Esophagus (tissue), 2 donors: ENCODE measurements around the gene FBN1. TPM values are rescaled to one million over a fixed set of nuclear protein-coding genes. Genes with fewer than 3 reads are reported as not detected.

ENCODE experiments used
- H3K27ac ChIP-seq, 2 donors: one replicate each; pipeline ENCODE4 v1.5.1; 2013; ENCODE audit warnings: low read depth in 2 of 2, mild to moderate bottlenecking in 2 of 2, inconsistent platforms in 1 of 2, low read length in 1 of 2, moderate library complexity in 1 of 2
- H3K27me3 ChIP-seq, 2 donors: one replicate each; pipeline ENCODE4 v1.6.1; 2013; ENCODE audit warnings: low read length in 2 of 2, control low read depth in 1 of 2, mild to moderate bottlenecking in 1 of 2; ENCODE audit not compliant: insufficient read depth in 2 of 2, control insufficient read depth in 1 of 2
- H3K36me3 ChIP-seq, 2 donors: one replicate each; pipeline ENCODE4 v1.6.1; 2013; ENCODE audit warnings: low read length in 1 of 2; ENCODE audit not compliant: control insufficient read depth in 2 of 2, insufficient read depth in 2 of 2
- H3K4me1 ChIP-seq, 2 donors: one replicate each; pipeline ENCODE4 v1.6.1; 2013; ENCODE audit warnings: low read length in 1 of 2; ENCODE audit not compliant: control insufficient read depth in 2 of 2, insufficient read depth in 2 of 2
- H3K4me3 ChIP-seq, 2 donors: one replicate each; pipeline ENCODE4 v1.5.1; 2013; ENCODE audit warnings: low read length in 2 of 2, mild to moderate bottlenecking in 2 of 2, low read depth in 1 of 2, moderate library complexity in 1 of 2
- H3K9me3 ChIP-seq, 2 donors: one replicate each; pipeline ENCODE4 v1.6.1; 2013; ENCODE audit warnings: mild to moderate bottlenecking in 2 of 2, low read depth in 1 of 2, low read length in 1 of 2, moderate library complexity in 1 of 2; ENCODE audit not compliant: control insufficient read depth in 2 of 2, insufficient read depth in 1 of 2
- WGBS, 2 donors: extraction: QIAGEN DNeasy Blood & Tissue Kit; methylation state at CpG; one replicate each; pipeline ENCODE4 v1.1.7; 2013; 5-methylcytosine and 5-hydroxymethylcytosine counted together
- polyA plus RNA-seq, 2 donors: library from polyadenylated mRNA; stranded (reverse); fragments of 200-250 nt; gene quantifications; one replicate each; pipeline ENCODE4 v1.2.3, GENCODE V29; 2013
- donor health status: healthy with polysubstance abuse.
- donor health status: Bipolar disorder and iron deficiency.

Gene FBN1
- polyA plus RNA-seq, 2 donors = 1.8 to 6.4 TPM

DNA sequence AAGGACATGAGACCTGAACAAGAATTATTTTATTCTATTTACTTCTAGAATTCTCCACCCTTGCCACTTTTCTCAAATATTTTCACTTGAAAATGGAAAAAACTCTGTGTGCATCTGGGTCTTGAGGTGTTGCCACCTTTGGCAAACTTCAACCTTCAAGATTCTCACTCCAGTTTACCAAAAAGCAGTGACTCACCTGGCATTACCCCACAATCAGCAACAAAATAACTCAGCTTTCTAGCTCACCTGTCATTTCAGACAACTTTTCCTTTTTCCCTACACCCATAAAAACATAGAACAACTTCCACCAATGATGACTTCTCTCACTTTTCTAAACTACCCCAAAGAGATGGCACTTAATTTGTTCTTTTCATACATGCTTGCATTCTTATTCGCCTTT is 198.5 kb downstream of the FBN1 start:
- no peaks in the 10 kb centered on the region for H3K9me3 ChIP-seq
- no peak overlapping the region for H3K4me3 ChIP-seq
- H3K27ac ChIP-seq = no peak overlapping the region
- 98 to 100% methylated on average over 1 of the region's 1 CpG for WGBS, 2 donors
- no peaks in the 10 kb centered on the region for H3K27me3 ChIP-seq
- no peaks in the 10 kb centered on the region for H3K4me1 ChIP-seq
- H3K36me3 ChIP-seq = no peaks in the 10 kb centered on the region

DNA sequence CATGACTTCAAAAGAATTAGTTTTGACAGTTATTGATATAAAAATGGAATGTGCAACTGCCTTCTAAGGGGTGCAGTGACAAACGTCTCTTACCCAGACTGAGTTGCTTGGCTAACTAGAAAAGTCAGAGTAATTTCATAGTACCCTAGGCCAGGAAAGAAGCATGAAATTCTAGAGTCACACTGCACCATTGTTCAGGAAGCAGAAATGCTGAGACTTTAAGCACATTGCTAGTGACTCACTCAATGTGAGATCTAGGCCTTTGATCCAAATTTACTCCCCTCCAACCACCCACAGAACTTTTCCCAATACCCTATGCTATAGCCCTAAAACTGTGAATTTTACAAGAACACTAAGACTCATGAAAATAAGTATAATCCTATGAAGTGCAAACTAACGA is 203.5 kb downstream of the FBN1 start:
- H3K4me1 ChIP-seq = no peaks in the 10 kb centered on the region
- no peak overlapping the region for H3K4me3 ChIP-seq
- 73 to 79% methylated on average over 2 of the region's 2 CpGs for WGBS, 2 donors
- no peak overlapping the region for H3K27ac ChIP-seq
- H3K9me3 ChIP-seq = no peaks in the 10 kb centered on the region
- no peaks in the 10 kb centered on the region for H3K27me3 ChIP-seq
- peaks cover 0 to 2% of the 10 kb centered on the region in 2 donors for H3K36me3 ChIP-seq

DNA sequence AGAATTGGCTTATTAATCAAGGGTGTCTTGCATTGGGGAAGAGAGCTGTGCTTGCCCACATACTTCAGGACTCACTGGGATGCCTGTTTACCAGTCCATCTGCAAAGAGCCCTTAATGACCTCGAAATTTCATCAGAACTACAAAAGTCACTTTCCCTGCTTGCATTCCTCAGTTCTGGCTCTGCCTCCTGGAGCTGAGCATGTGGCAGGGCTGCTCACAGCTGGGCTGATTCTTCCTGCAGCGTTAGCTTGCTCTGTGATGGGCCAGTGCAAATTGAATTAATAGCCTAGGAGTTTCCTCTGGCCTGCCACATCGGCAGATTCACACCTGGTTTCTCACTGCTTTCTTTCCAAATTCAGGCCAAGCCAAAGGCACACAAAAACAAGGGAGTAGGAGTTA is 205.4 kb downstream of the FBN1 start:
- 45 to 49% methylated on average over 3 of the region's 3 CpGs for WGBS, 2 donors
- no peaks in the 10 kb centered on the region for H3K9me3 ChIP-seq
- no peaks in the 10 kb centered on the region for H3K4me1 ChIP-seq
- H3K36me3 ChIP-seq = peaks cover 0 to 2% of the 10 kb centered on the region in 2 donors
- H3K4me3 ChIP-seq = no peak overlapping the region
- H3K27me3 ChIP-seq = no peaks in the 10 kb centered on the region
- no peak overlapping the region for H3K27ac ChIP-seq

- WGBS, 2 donors = 72 to 82% methylated on average over 3 of the region's 3 CpGs
These were observed 208.3 kb downstream of the FBN1 start for GRCh38 chr15:48437178-48437577.

GRCh38 chr15:48435321-48435720 is 210.2 kb downstream of the FBN1 start:
- Histone ChIP-seq H3K9me3 (no peaks in the 10 kb centered on the region), H3K4me1 (no peaks in the 10 kb centered on the region), H3K27me3 (no peaks in the 10 kb centered on the region), H3K36me3 (peaks cover 0 to 2% of the 10 kb centered on the region in 2 donors), H3K27ac (no peak overlapping the region), H3K4me3 (no peak overlapping the region)
- 81 to 83% methylated on average over 4 of the region's 4 CpGs for WGBS, 2 donors

More at GRCh38 chr15:48437178-48437577, 208.3 kb downstream of the FBN1 start:
- Histone ChIP-seq H3K4me1 (no peaks in the 10 kb centered on the region), H3K27ac (no peak overlapping the region), H3K4me3 (no peak overlapping the region), H3K9me3 (no peaks in the 10 kb centered on the region), H3K36me3 (peaks cover 0 to 2% of the 10 kb centered on the region in 2 donors), H3K27me3 (no peaks in the 10 kb centered on the region)

GRCh38 chr15:48433226-48433886 is 212.2 kb downstream of the FBN1 start:
- no peaks in the 10 kb centered on the region for H3K9me3 ChIP-seq
- peaks cover 0 to 2% of the 10 kb centered on the region in 2 donors for H3K36me3 ChIP-seq
- H3K4me1 ChIP-seq = no peaks in the 10 kb centered on the region
- H3K27me3 ChIP-seq = no peaks in the 10 kb centered on the region
- no peak overlapping the region for H3K27ac ChIP-seq
- H3K4me3 ChIP-seq = no peak overlapping the region
- WGBS, 2 donors = 81 to 91% methylated on average over 3 of the region's 3 CpGs

DNA sequence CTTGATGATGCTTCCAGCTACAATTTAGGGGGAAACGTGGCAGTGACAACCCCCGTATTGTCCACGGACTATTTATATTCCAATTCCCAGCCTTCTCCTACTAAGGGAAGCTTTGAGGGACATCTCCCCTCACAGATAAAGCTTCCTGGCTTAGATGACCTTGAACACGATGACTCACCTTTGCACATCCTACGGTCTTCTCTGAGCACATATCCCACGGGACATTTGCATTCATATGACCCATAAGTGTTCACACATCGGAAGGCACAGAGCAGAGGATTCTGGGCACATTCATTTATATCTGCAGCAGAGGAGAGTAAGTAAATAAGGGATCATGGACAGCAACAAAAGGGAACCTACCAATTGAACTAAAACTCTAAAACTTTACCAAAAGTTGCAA is 212.8 kb downstream of the FBN1 start:
- Histone ChIP-seq H3K36me3 (peaks cover 0 to 2% of the 10 kb centered on the region in 2 donors), H3K4me1 (no peaks in the 10 kb centered on the region), H3K4me3 (no peak overlapping the region), H3K27me3 (no peaks in the 10 kb centered on the region), H3K9me3 (no peaks in the 10 kb centered on the region), H3K27ac (no peak overlapping the region)
- WGBS, 2 donors = 85 to 86% methylated on average over 7 of the region's 7 CpGs

- no peaks in the 10 kb centered on the region for H3K4me1 ChIP-seq
- peaks cover 0 to 4% of the 10 kb centered on the region in 2 donors for H3K36me3 ChIP-seq
- no peaks in the 10 kb centered on the region for H3K9me3 ChIP-seq
- WGBS, 2 donors = 71 to 74% methylated on average over 8 of the region's 8 CpGs
- H3K27me3 ChIP-seq = no peaks in the 10 kb centered on the region
- no peak overlapping the region for H3K27ac ChIP-seq
- H3K4me3 ChIP-seq = no peak overlapping the region
These were observed 217.5 kb downstream of the FBN1 start for GRCh38 chr15:48427960-48428547.

DNA sequence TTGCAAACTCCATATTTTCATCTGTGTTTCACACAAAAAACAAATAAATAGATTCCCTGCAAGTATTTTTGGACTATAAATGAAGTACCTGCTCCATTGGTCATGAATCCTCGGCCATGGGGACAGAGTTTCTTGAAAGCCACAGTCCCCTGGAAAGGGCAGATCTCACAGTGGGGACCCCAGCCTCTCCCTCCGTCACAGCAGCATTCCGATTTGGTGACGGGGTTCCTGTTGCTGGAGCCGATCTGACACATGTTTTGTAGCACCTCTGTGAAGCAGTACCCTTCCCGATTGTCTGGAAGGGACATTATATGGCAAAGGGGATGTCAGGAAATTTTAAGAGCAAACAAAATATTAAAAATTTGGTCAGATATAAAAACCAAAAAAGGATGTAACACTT is 218.0 kb downstream of the FBN1 start:
- Histone ChIP-seq H3K9me3 (no peaks in the 10 kb centered on the region), H3K36me3 (peaks cover 0 to 4% of the 10 kb centered on the region in 2 donors), H3K27me3 (no peaks in the 10 kb centered on the region), H3K4me3 (no peak overlapping the region), H3K27ac (no peak overlapping the region), H3K4me1 (no peaks in the 10 kb centered on the region)
- 89 to 90% methylated on average over 6 of the region's 6 CpGs for WGBS, 2 donors

DNA sequence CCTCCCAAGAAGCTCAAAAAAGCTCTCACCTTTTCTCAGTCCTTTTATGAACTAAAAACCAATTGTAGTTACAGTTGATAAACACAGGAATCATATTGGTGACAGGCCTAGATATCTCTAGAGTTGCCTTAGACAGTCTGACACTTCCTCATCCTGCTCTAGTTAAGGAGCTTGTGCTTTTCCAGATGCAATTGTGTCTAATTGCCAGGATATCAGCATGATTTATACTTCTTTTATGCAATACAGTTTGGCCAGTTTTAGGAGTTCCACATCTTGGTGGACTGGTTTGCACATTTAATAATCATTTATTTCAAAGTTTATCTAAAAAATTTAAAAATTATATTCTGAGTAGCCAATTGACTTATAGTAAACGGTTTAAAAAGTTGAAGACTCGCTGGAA is 218.6 kb downstream of the FBN1 start:
- H3K9me3 ChIP-seq = no peaks in the 10 kb centered on the region
- WGBS, 2 donors = 72 to 76% methylated on average over 2 of the region's 2 CpGs
- H3K4me1 ChIP-seq = no peaks in the 10 kb centered on the region
- no peak overlapping the region for H3K27ac ChIP-seq
- H3K27me3 ChIP-seq = no peaks in the 10 kb centered on the region
- no peak overlapping the region for H3K4me3 ChIP-seq
- peaks cover 0 to 4% of the 10 kb centered on the region in 2 donors for H3K36me3 ChIP-seq
